NB4 (cell line): ENCODE measurements around the gene SH2D1A.

Source experiments
- CTCF ChIP-seq: IDR thresholded peaks from one replicate; pipeline ENCODE4 v1.5.1; 2012; ENCODE audit warnings: low read depth, low read length
- MAX ChIP-seq: IDR thresholded peaks from 2 replicates; pipeline ENCODE4 v1.6.1; 2011; ENCODE audit warnings: low read depth, low read length
- MYC ChIP-seq: IDR thresholded peaks from 2 replicates; pipeline ENCODE4 v1.6.1; 2011; ENCODE audit warnings: low read depth, low read length
- POLR2A ChIP-seq: IDR thresholded peaks from 2 replicates; pipeline ENCODE4 v1.6.1; 2011; ENCODE audit warnings: mild to moderate bottlenecking; ENCODE audit not compliant: insufficient read length; ENCODE audit errors: extremely low read depth

DNA sequence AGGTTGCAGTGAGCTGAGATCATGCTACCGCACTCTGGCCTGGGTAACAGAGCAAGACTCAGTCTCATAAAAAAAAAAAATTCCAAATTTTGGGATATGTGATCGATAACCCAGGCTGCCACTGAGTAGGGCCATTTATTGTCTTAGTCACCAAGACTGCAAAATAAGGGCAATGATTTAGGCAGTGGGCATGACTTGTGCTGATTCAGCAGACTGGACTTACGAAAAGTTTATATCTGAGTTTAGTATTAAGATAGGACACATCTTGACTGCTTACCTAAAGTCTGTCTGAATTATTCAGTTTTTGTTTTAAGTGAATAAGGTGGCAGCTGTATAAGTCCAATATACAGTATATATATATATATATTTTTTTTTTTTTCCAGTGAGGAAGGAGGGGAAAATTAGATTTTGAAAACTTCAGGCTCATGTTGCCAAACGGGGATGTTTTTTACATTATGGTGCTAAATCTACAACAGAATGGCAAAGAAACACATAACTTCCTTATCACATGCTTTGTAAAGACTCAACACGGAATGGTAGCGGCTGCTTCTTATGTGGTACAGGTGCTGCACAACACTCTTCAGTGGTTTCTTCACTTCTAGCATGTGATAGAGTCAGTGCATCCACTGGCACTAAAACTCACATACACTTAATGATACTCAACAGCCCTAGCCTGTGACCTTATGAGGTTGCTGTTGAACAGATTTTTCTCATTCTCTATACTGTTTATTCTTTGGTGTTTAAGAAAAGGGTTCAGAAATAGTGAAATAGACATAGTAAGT is 7.4 kb upstream of the SH2D1A start:
- TF ChIP-seq CTCF: no peak
- no peak for TF ChIP-seq POLR2A
- no peak for TF ChIP-seq MAX
- no peak for TF ChIP-seq MYC
